H1 (cell line): ENCODE measurements around the gene RGS4. TPM values are rescaled to one million over a fixed set of nuclear protein-coding genes. Genes with fewer than 3 reads are reported as not detected.
A peak's percentile ranks its signal among the peaks of the same experiment; 100 is the strongest.

Experiments
- CTCF ChIA-PET: fragments of 300-600 bp; sonication (Branson Sonifier 250); formaldehyde crosslinking; loops from one replicate; lab custom pipeline; 2021; ENCODE audit not compliant: partially characterized antibody; lab: Charles Lee
- POLR2A ChIA-PET: fragments of 300-600 bp; sonication (Branson Sonifier 250); formaldehyde crosslinking; loops from one replicate; lab custom pipeline; 2021; ENCODE audit warnings: inconsistent platforms; ENCODE audit not compliant: partially characterized antibody; lab: Charles Lee
- DNase-seq, 2 experiments: peaks; one replicate each; pipeline versions ENCODE4 v3.0.0 to v3.0.0-alpha.2; 2010 to 2022; ENCODE audit warnings: low spot score in 2 of 2, low read depth in 1 of 2, mixed read lengths in 1 of 2
- FAIRE-seq: peaks from 2 replicates; lab custom pipeline; 2011; peaks lifted over from hg19 to GRCh38; lab: Jason Lieb, UNC
- H2AFZ ChIP-seq: 2 replicates; pipeline ENCODE4 v1.8.1; 2012; ENCODE audit warnings: low read length, inconsistent platforms
- H2AK5ac ChIP-seq: 2 replicates; pipeline ENCODE4 v1.6.1; 2013; ENCODE audit warnings: low read depth, low read length
- H2BK120ac ChIP-seq: replicated peaks from 2 replicates; pipeline ENCODE3; 2013; ENCODE audit warnings: low read depth, low read length, inconsistent platforms
- H2BK12ac ChIP-seq: 2 replicates; pipeline ENCODE4 v1.6.1; 2013; ENCODE audit warnings: low read depth, low read length
- H2BK15ac ChIP-seq: 2 replicates; pipeline ENCODE4 v1.6.1; 2013; ENCODE audit warnings: low read length
- H2BK20ac ChIP-seq: 2 replicates; pipeline ENCODE4 v1.6.1; 2013; ENCODE audit warnings: low read length
- H2BK5ac ChIP-seq: 2 replicates; pipeline ENCODE4 v1.6.1; 2013; ENCODE audit warnings: low read depth, low read length
- H3K14ac ChIP-seq: 2 replicates; pipeline ENCODE4 v1.6.1; 2013; ENCODE audit warnings: inconsistent platforms; ENCODE audit not compliant: insufficient read length
- H3K18ac ChIP-seq: 2 replicates; pipeline ENCODE4 v1.6.1; 2013; ENCODE audit warnings: low read length; ENCODE audit errors: extremely low read depth
- H3K23ac ChIP-seq: 2 replicates; pipeline ENCODE4 v1.6.1; 2013; ENCODE audit warnings: inconsistent platforms; ENCODE audit not compliant: insufficient read length
- H3K23me2 ChIP-seq: 2 replicates; pipeline ENCODE4 v1.6.1; 2013; ENCODE audit warnings: low read depth, low read length
- H3K27ac ChIP-seq: 2 replicates; pipeline ENCODE4 v1.6.1; 2011; ENCODE audit warnings: low read depth, low read length, inconsistent platforms
- H3K27me3 ChIP-seq, 4 experiments: replicated peaks in 1 of 4; 1 replicate in 1 of 4; 2 replicates in 3 of 4; pipeline versions ENCODE4 v1.6.1 to v1.8.1; 2011 to 2013; ENCODE audit warnings: low read length in 3 of 4, mild to moderate bottlenecking in 3 of 4, inconsistent platforms in 2 of 4, mixed read lengths in 2 of 4, moderate library complexity in 1 of 4; ENCODE audit not compliant: control insufficient read depth in 3 of 4, insufficient read depth in 3 of 4; ENCODE audit errors: extremely low read depth in 1 of 4
- H3K36me3 ChIP-seq, 4 experiments: 2 replicates each; pipeline versions ENCODE4 v1.6.1 to v1.8.1; 2011 to 2013; ENCODE audit warnings: mild to moderate bottlenecking in 4 of 4, low read length in 3 of 4, moderate library complexity in 2 of 4, control low read depth in 1 of 4, inconsistent platforms in 1 of 4; ENCODE audit not compliant: insufficient read depth in 4 of 4, control insufficient read depth in 2 of 4
- H3K4ac ChIP-seq: replicated peaks from 2 replicates; pipeline ENCODE3; 2013; ENCODE audit warnings: low read length, low read depth, mixed read lengths, inconsistent platforms; ENCODE audit not compliant: insufficient read length
- H3K4me1 ChIP-seq, 4 experiments: replicated peaks in 1 of 4; 1 replicate in 1 of 4; 2 replicates in 3 of 4; pipeline versions ENCODE4 v1.6.1 to v1.8.1; 2011 to 2013; ENCODE audit warnings: low read length in 3 of 4, inconsistent platforms in 2 of 4, mixed read lengths in 1 of 4; ENCODE audit not compliant: insufficient read depth in 4 of 4, control insufficient read depth in 3 of 4
- H3K4me2 ChIP-seq, 2 experiments: 2 replicates each; pipeline versions ENCODE4 v1.6.1 to v1.8.1; 2011 to 2013; ENCODE audit warnings: low read depth in 2 of 2, low read length in 2 of 2, control low read depth in 1 of 2, inconsistent platforms in 1 of 2, mild to moderate bottlenecking in 1 of 2; ENCODE audit not compliant: insufficient read depth in 1 of 2
- H3K4me3 ChIP-seq, 4 experiments: fragments of 200-600, 300-600 bp in 1 of 4; sonication (generic), shearing (Covaris generic), sonication (Bioruptor Twin) in 1 of 4; 2 replicates each; pipeline versions ENCODE4 v1.5.1 to v1.8.1; 2011 to 2016; ENCODE audit warnings: low read length in 4 of 4, low read depth in 3 of 4, control low read depth in 2 of 4, inconsistent platforms in 2 of 4, mild to moderate bottlenecking in 2 of 4, mixed read lengths in 1 of 4, moderate library complexity in 1 of 4; ENCODE audit not compliant: insufficient read depth in 2 of 4; ENCODE audit errors: extremely low read depth in 1 of 4
- H3K56ac ChIP-seq: replicated peaks from 2 replicates; pipeline ENCODE3; 2013; ENCODE audit warnings: low read depth, mild to moderate bottlenecking, mixed read lengths, low read length, inconsistent platforms; ENCODE audit not compliant: insufficient read length
- H3K79me1 ChIP-seq: 2 replicates; pipeline ENCODE4 v1.6.1; 2013; ENCODE audit warnings: low read depth, low read length, control low read depth
- H3K79me2 ChIP-seq, 2 experiments: 2 replicates each; pipeline versions ENCODE4 v1.6.1 to v1.8.1; 2012 to 2013; ENCODE audit warnings: low read length in 2 of 2, mild to moderate bottlenecking in 2 of 2, inconsistent platforms in 1 of 2; ENCODE audit not compliant: insufficient read depth in 2 of 2, control insufficient read depth in 1 of 2
- H3K9ac ChIP-seq, 4 experiments: replicated peaks in 1 of 4; 1 replicate in 1 of 4; 2 replicates in 3 of 4; pipeline versions ENCODE4 v1.6.1 to v1.8.1; 2011 to 2013; ENCODE audit warnings: low read depth in 3 of 4, low read length in 3 of 4, control low read depth in 2 of 4, mild to moderate bottlenecking in 2 of 4, moderate library complexity in 2 of 4, inconsistent platforms in 1 of 4; ENCODE audit errors: extremely low read depth in 1 of 4
- H3K9me3 ChIP-seq, 2 experiments: 2 replicates each; pipeline versions ENCODE4 v1.6.1 to v1.8.1; 2012 to 2013; ENCODE audit warnings: mild to moderate bottlenecking in 2 of 2, moderate library complexity in 2 of 2, control low read depth in 1 of 2, inconsistent platforms in 1 of 2, low read depth in 1 of 2, low read length in 1 of 2, mixed read lengths in 1 of 2; ENCODE audit not compliant: insufficient read depth in 2 of 2
- H4K20me1 ChIP-seq, 2 experiments: replicated peaks in 1 of 2; 2 replicates each; pipeline versions ENCODE3 to v1.8.1; 2011 to 2013; ENCODE audit warnings: inconsistent platforms in 2 of 2, low read length in 2 of 2, mild to moderate bottlenecking in 1 of 2; ENCODE audit not compliant: insufficient read depth in 2 of 2, control insufficient read depth in 1 of 2
- H4K5ac ChIP-seq: 2 replicates; pipeline ENCODE4 v1.6.1; 2013; ENCODE audit warnings: low read length, low read depth, mixed read lengths, inconsistent platforms; ENCODE audit not compliant: insufficient read length
- H4K8ac ChIP-seq: 2 replicates; pipeline ENCODE4 v1.8.0; 2013; ENCODE audit warnings: mild to moderate bottlenecking, moderate library complexity, low read length, inconsistent platforms; ENCODE audit not compliant: insufficient read depth; ENCODE audit errors: extremely low read depth
- H4K91ac ChIP-seq: replicated peaks from 2 replicates; pipeline ENCODE3; 2013; ENCODE audit warnings: low read length, mixed read lengths, inconsistent platforms; ENCODE audit not compliant: insufficient read length
- ASH2L ChIP-seq: fragments of 200-600, 300-600 bp; sonication (generic); IDR thresholded peaks from one replicate; pipeline ENCODE4 v1.7.1; 2017; ENCODE audit warnings: low read length
- ATF2 ChIP-seq: IDR thresholded peaks from 2 replicates; pipeline ENCODE4 v1.6.1; 2012; ENCODE audit warnings: low read length, inconsistent platforms
- EZH2 ChIP-seq: fragments of 200-600 bp; sonication (generic); IDR thresholded peaks from 2 replicates; pipeline ENCODE4 v1.7.1; 2012; ENCODE audit warnings: low read depth, mild to moderate bottlenecking, moderate library complexity, low read length, inconsistent platforms; ENCODE audit not compliant: severe bottlenecking
- FOSL1 ChIP-seq: IDR thresholded peaks from 2 replicates; pipeline ENCODE4 v1.6.1; 2011; ENCODE audit warnings: mild to moderate bottlenecking, low read depth, low read length, moderate library complexity; ENCODE audit not compliant: insufficient read depth
- GTF2F1 ChIP-seq: IDR thresholded peaks from 2 replicates; pipeline ENCODE4 v1.6.1; 2012; ENCODE audit warnings: low read depth, low read length, improper control_type of control experiment, borderline replicate concordance
- PHF8 ChIP-seq: fragments of 200-600 bp; sonication (generic); conservative IDR thresholded peaks from 2 replicates; pipeline ENCODE4 v1.7.1; 2012; ENCODE audit warnings: low read depth, mild to moderate bottlenecking, inconsistent platforms, low read length, moderate library complexity
- RAD21 ChIP-seq, 2 experiments: IDR thresholded peaks in 1 of 2; conservative IDR thresholded peaks in 1 of 2; 2 replicates each; pipeline ENCODE4 v1.6.1; 2011; ENCODE audit warnings: low read depth in 2 of 2, low read length in 2 of 2, improper control_type of control experiment in 1 of 2, inconsistent platforms in 1 of 2, mild to moderate bottlenecking in 1 of 2, moderate library complexity in 1 of 2
- RNF2 ChIP-seq: fragments of 200-900, 300-1000 bp; sonication (generic); IDR thresholded peaks from 2 replicates; pipeline ENCODE4 v1.7.1; 2016; ENCODE audit warnings: borderline replicate concordance, low read depth, mild to moderate bottlenecking, antibody characterized with exemption, low read length; ENCODE audit not compliant: poor library complexity, severe bottlenecking; ENCODE audit errors: missing control alignments
- SIN3A ChIP-seq, 2 experiments: IDR thresholded peaks in 1 of 2; conservative IDR thresholded peaks in 1 of 2; 2 replicates each; pipeline ENCODE4 v1.6.1; 2011 to 2012; ENCODE audit warnings: low read length in 2 of 2, improper control_type of control experiment in 1 of 2, low read depth in 1 of 2, mild to moderate bottlenecking in 1 of 2
- SIX5 ChIP-seq: IDR thresholded peaks from 2 replicates; pipeline ENCODE4 v1.6.1; 2011; ENCODE audit warnings: mild to moderate bottlenecking, low read depth, low read length
- SRF ChIP-seq: IDR thresholded peaks from 2 replicates; pipeline ENCODE4 v1.6.1; 2011; ENCODE audit warnings: mild to moderate bottlenecking, low read depth, low read length, moderate library complexity
- WGBS, 2 experiments: shearing (Covaris generic) in 1 of 2; methylation state at CpG; one replicate each; pipeline versions ENCODE4 v1.1.6 to v1.1.7; 2013 to 2015; ENCODE audit warnings: low lambda C conversion rate in 2 of 2, mixed read lengths in 2 of 2, inconsistent platforms in 1 of 2, low coverage in 1 of 2, missing lambda C conversion rate in 1 of 2; ENCODE audit not compliant: insufficient replicate concordance in 2 of 2, insufficient coverage in 1 of 2, insufficient read length in 1 of 2; ENCODE audit errors: extremely low coverage in 1 of 2, missing lambda C conversion rate in 1 of 2; 5-methylcytosine and 5-hydroxymethylcytosine counted together
- polyA plus RNA-seq, 7 experiments: library from polyadenylated mRNA; depleted of rRNA in 3 of 7; stranded (reverse) in 5 of 7; unstranded in 2 of 7; fragments of >200 nt in 5 of 7; fragments of 200-250 nt in 2 of 7; gene quantifications; 1 replicate in 5 of 7; 2 replicates in 1 of 7; 4 replicates in 1 of 7; pipeline versions ENCODE4 v1.2.1 to v1.2.3, GENCODE V29; 2011 to 2013; ENCODE audit warnings: missing spikeins in 2 of 7, mixed read lengths in 2 of 7
- total RNA-seq: library from RNA; stranded (reverse); fragmentation: NEBNext Ultra II Directional; extraction: Animal tissue kit (Norgen Biotek cat#: 25700); gene quantifications from 2 replicates; pipeline ENCODE4 v1.2.1, GENCODE V29; 2021

Gene RGS4
- total and polyA plus RNA-seq, 2 of the 8 experiments (the other 6 are each of a cell fraction or from before 2014, with no cell fraction given): 0.26 to 0.74 TPM

- FAIRE-seq: no peak
- H2BK5ac ChIP-seq: no peak overlapping the region
- H3K23me2 ChIP-seq: no peaks in the 10 kb centered on the region
- no peak overlapping the region for H2BK12ac ChIP-seq
- no peak overlapping the region for H2BK120ac ChIP-seq
- H4K91ac ChIP-seq: no peak overlapping the region
- no peaks in the 10 kb centered on the region for H3K27me3 ChIP-seq
- H3K79me2 ChIP-seq: no peaks in the 10 kb centered on the region
- no peak overlapping the region for H3K27ac ChIP-seq
- H3K9ac ChIP-seq: no peak overlapping the region
- H3K18ac ChIP-seq: no peak overlapping the region
- no peaks in the 10 kb centered on the region for H3K79me1 ChIP-seq
- no peak overlapping the region for H3K56ac ChIP-seq
- no peak overlapping the region for H2BK15ac ChIP-seq
- DNase-seq: no peak
- ChIA-PET POLR2A (interaction anchor here (0.7 kb wide), 1 partner anchor 11 kb away, joined by 6 read pairs; no protein-coding TSS in a partner anchor), CTCF (interaction anchor here (0.6 to 7.5 kb wide), 39 partner anchors 8 to 826 kb away, joined by 3 to 86 read pairs (median 6); partner anchors contain the start of gene CCDC190)
- no peak overlapping the region for H3K4ac ChIP-seq
- no peaks in the 10 kb centered on the region for H3K36me3 ChIP-seq
- H3K14ac ChIP-seq: no peak overlapping the region
- H2AK5ac ChIP-seq: no peak overlapping the region
- H4K20me1 ChIP-seq: no peaks in the 10 kb centered on the region
- peak overlapping the region; percentile 9 to 36; a peak in 2 of 4 replicates for H3K4me2 ChIP-seq
- H4K5ac ChIP-seq: no peak overlapping the region
- H4K8ac ChIP-seq: no peak overlapping the region
- no peaks in the 10 kb centered on the region for H3K9me3 ChIP-seq
- H2AFZ ChIP-seq: peak overlapping the region; percentile 57; the same call in 1 of the 2 replicates
- H3K4me1 ChIP-seq: no peaks in the 10 kb centered on the region; a peak in 1 of 7 replicates
- WGBS, 2 experiments: 51% methylated on average over 5 of the region's 5 CpGs; no CpG with 5 or more reads in 1 of the 2 experiments
- no peak overlapping the region for H3K23ac ChIP-seq
- peak overlapping the region in 1 of 4 experiments; percentile 37; a peak in 1 of 8 replicates for H3K4me3 ChIP-seq
- H2BK20ac ChIP-seq: no peak overlapping the region
- TF ChIP-seq RNF2 (no peak), GTF2F1 (no peak), SIN3A (conservative IDR thresholded peaks at IDR 0.05 in 1 of 2, IDR thresholded peaks at IDR 0.05 in 1 of 2; ENCODE audit: low read depth in 1 of 2, low read length in 2 of 2) (no peak), RAD21 (IDR thresholded peaks at IDR 0.05 in 1 of 2, conservative IDR thresholded peaks at IDR 0.05 in 1 of 2; ENCODE audit: low read depth in 2 of 2, low read length in 2 of 2) (no peak), EZH2 (no peak), ASH2L (no peak), ATF2 (no peak), SRF (no peak), FOSL1 (no peak), PHF8 (no peak), SIX5 (no peak)
Observed at GRCh38 chr1:163068716-163069115, 445 bp upstream of the RGS4 start.
